IPS DF 19.7 (cell line): ENCODE data around the gene LONP2.
"Not testable (repeated sequence)": the region's sequence is repeated elsewhere in the genome, so short reads cannot be mapped to it uniquely, and the experiment has no call there.

Experiments used
- DNase-seq: peaks from one replicate; pipeline ENCODE4 v3.0.0-alpha.2; 2013; ENCODE audit warnings: low read depth, low spot score

Gene LONP2

GRCh38 chr16:48284772-48285409 lies 40.8 kb downstream of the LONP2 start:
- DNase-seq, result no peak

GRCh38 chr16:48287239-48287638 lies 43.1 kb downstream of the LONP2 start:
- no peak for DNase-seq

GRCh38 chr16:48291303-48291702 lies 47.2 kb downstream of the LONP2 start:
- no peak for DNase-seq

GRCh38 chr16:48291754-48292153 lies 47.7 kb downstream of the LONP2 start:
- no peak for DNase-seq

- no peak for DNase-seq
These were observed 48.4 kb downstream of the LONP2 start for GRCh38 chr16:48292452-48292851.

GRCh38 chr16:48294724-48295123 lies 50.6 kb downstream of the LONP2 start:
- DNase-seq, result no peak

- DNase-seq, result no peak
These were observed 51.6 kb downstream of the LONP2 start for GRCh38 chr16:48295488-48296281.

GRCh38 chr16:48299471-48299870 lies 55.4 kb downstream of the LONP2 start:
- no peak for DNase-seq

GRCh38 chr16:48300391-48300856 lies 56.3 kb downstream of the LONP2 start:
- DNase-seq, result no peak

GRCh38 chr16:48308535-48308934 lies 64.4 kb downstream of the LONP2 start:
- no peak for DNase-seq

GRCh38 chr16:48310908-48311641 lies 67.0 kb downstream of the LONP2 start:
- DNase-seq, result no peak

GRCh38 chr16:48313905-48314304 lies 69.8 kb downstream of the LONP2 start:
- not testable (repeated sequence) for DNase-seq

GRCh38 chr16:48317026-48317425 lies 72.9 kb downstream of the LONP2 start:
- DNase-seq, result no peak

- DNase-seq, result no peak
These were observed 73.7 kb downstream of the LONP2 start for GRCh38 chr16:48317614-48318315.

GRCh38 chr16:48318630-48319029 lies 74.5 kb downstream of the LONP2 start:
- DNase-seq, result peak; percentile 79

GRCh38 chr16:48321317-48322036 lies 77.4 kb downstream of the LONP2 start:
- no peak for DNase-seq

- no peak for DNase-seq
These were observed 80.0 kb downstream of the LONP2 start for GRCh38 chr16:48323783-48324775.

GRCh38 chr16:48326915-48327314 lies 82.8 kb downstream of the LONP2 start:
- no peak for DNase-seq

- DNase-seq, result no peak
These were observed 85.0 kb downstream of the LONP2 start for GRCh38 chr16:48329138-48329537.
